ENCODE results near the gene ZNF445.
A peak's percentile ranks its signal among the peaks of the same experiment; 100 is the strongest.
"Not testable (repeated sequence)": the region's sequence is repeated elsewhere in the genome, so short reads cannot be mapped to it uniquely, and the experiment has no call there.

ZNF445 gene

GRCh38 chr3:44477312-44478030 lies at the start of gene ZNF445:
Gene ZNF445 (minus strand): TSS chr3:44477670. CDS start chr3:44455549, 22,121 bp downstream.
- peak; percentile 64 for DNase-seq (ENCODE audit: low spot score)

- DNase-seq (ENCODE audit: low spot score): no peak
These were observed 47.6 kb upstream of the ZNF445 start for GRCh38 chr3:44525060-44525459.

- no peak for DNase-seq (ENCODE audit: low spot score)
These were observed 45.0 kb upstream of the ZNF445 start for GRCh38 chr3:44522494-44522933.

GRCh38 chr3:44521721-44522120 lies 44.3 kb upstream of the ZNF445 start:
- no peak for DNase-seq (ENCODE audit: low spot score)

- DNase-seq (ENCODE audit: low spot score): no peak
These were observed 41.3 kb upstream of the ZNF445 start for GRCh38 chr3:44518782-44519156.

- DNase-seq (ENCODE audit: low spot score): no peak
These were observed 38.8 kb upstream of the ZNF445 start for GRCh38 chr3:44516230-44516629.

GRCh38 chr3:44513513-44513912 lies 36.0 kb upstream of the ZNF445 start:
- DNase-seq (ENCODE audit: low spot score): no peak

- DNase-seq (ENCODE audit: low spot score): peak; percentile 3
These were observed 33.7 kb upstream of the ZNF445 start for GRCh38 chr3:44511238-44511566.

GRCh38 chr3:44510000-44510368 lies 32.5 kb upstream of the ZNF445 start:
- peak; percentile 30 for DNase-seq (ENCODE audit: low spot score)

GRCh38 chr3:44509393-44509921 lies 32.0 kb upstream of the ZNF445 start:
- peak; percentile 26 for DNase-seq (ENCODE audit: low spot score)

GRCh38 chr3:44506961-44507360 lies 29.5 kb upstream of the ZNF445 start:
- DNase-seq (ENCODE audit: low spot score): no peak

GRCh38 chr3:44506556-44506955 lies 29.1 kb upstream of the ZNF445 start:
- no peak for DNase-seq (ENCODE audit: low spot score)

GRCh38 chr3:44504566-44504965 lies 27.1 kb upstream of the ZNF445 start:
- DNase-seq (ENCODE audit: low spot score): no peak

- not testable (repeated sequence) for DNase-seq (ENCODE audit: low spot score)
These were observed 25.7 kb upstream of the ZNF445 start for GRCh38 chr3:44503178-44503577.

- DNase-seq (ENCODE audit: low spot score): no peak
These were observed 24.5 kb upstream of the ZNF445 start for GRCh38 chr3:44501971-44502370.

- not testable (repeated sequence) for DNase-seq (ENCODE audit: low spot score)
These were observed 22.4 kb upstream of the ZNF445 start for GRCh38 chr3:44499899-44500168.

GRCh38 chr3:44499149-44499898 lies 21.9 kb upstream of the ZNF445 start:
- DNase-seq (ENCODE audit: low spot score): no peak

GRCh38 chr3:44495636-44496415 lies 18.4 kb upstream of the ZNF445 start:
- no peak for DNase-seq (ENCODE audit: low spot score)

GRCh38 chr3:44492496-44492895 lies 15.0 kb upstream of the ZNF445 start:
- no peak for DNase-seq (ENCODE audit: low spot score)

GRCh38 chr3:44482721-44483120 lies 5.3 kb upstream of the ZNF445 start:
- DNase-seq (ENCODE audit: low spot score): no peak

- no peak for DNase-seq (ENCODE audit: low spot score)
These were observed 1.2 kb upstream of the ZNF445 start for GRCh38 chr3:44478606-44479094.

GRCh38 chr3:44478055-44478468 lies 592 bp upstream of the ZNF445 start:
- DNase-seq (ENCODE audit: low spot score): no peak

GRCh38 chr3:44476963-44477311 lies 533 bp downstream of the ZNF445 start:
- peak; percentile 19 for DNase-seq (ENCODE audit: low spot score)
